Renal pelvis (tissue), 4 donors: ENCODE data around the gene PGRMC2. TPM values are rescaled to one million over a fixed set of nuclear protein-coding genes. Genes with fewer than 3 reads are reported as not detected.
"Not testable (repeated sequence)": the region's sequence is repeated elsewhere in the genome, so short reads cannot be mapped to it uniquely, and the experiment has no call there.

Experiments
- DNase-seq: peaks from one replicate; pipeline ENCODE4 v3.0.0-alpha.2; 2013
- polyA plus RNA-seq, 3 donors: library from polyadenylated mRNA; unstranded; fragments of 120-200 nt; gene quantifications; one replicate each; pipeline ENCODE4 v1.2.1, GENCODE V29; 2013; ENCODE audit not compliant: insufficient read length in 3 of 3

PGRMC2 gene
- polyA plus RNA-seq, 3 donors = 101 to 117 (median 105) TPM

GRCh38 chr4:128281354-128281753 is 6.3 kb downstream of the PGRMC2 start:
- DNase-seq = no peak

- no peak for DNase-seq
These were observed 7.9 kb downstream of the PGRMC2 start for GRCh38 chr4:128279624-128280225.

GRCh38 chr4:128277856-128278255 is 9.8 kb downstream of the PGRMC2 start:
- no peak for DNase-seq

- DNase-seq = no peak
These were observed 12.3 kb downstream of the PGRMC2 start for GRCh38 chr4:128275346-128275745.

- DNase-seq = no peak
These were observed 16.1 kb downstream of the PGRMC2 start for GRCh38 chr4:128271551-128271950.

GRCh38 chr4:128268970-128269369 is 18.6 kb downstream of the PGRMC2 start:
- DNase-seq = no peak

GRCh38 chr4:128267745-128268144 is 19.9 kb downstream of the PGRMC2 start:
- no peak for DNase-seq

- not testable (repeated sequence) for DNase-seq
These were observed 20.4 kb downstream of the PGRMC2 start for GRCh38 chr4:128267171-128267570.

- not testable (repeated sequence) for DNase-seq
These were observed 22.1 kb downstream of the PGRMC2 start for GRCh38 chr4:128265550-128265949.

- DNase-seq = not testable (repeated sequence)
These were observed 27.7 kb downstream of the PGRMC2 start for GRCh38 chr4:128259889-128260288.

GRCh38 chr4:128258166-128258565 is 29.4 kb downstream of the PGRMC2 start:
- DNase-seq = not testable (repeated sequence)

- no peak for DNase-seq
These were observed 31.1 kb downstream of the PGRMC2 start for GRCh38 chr4:128256539-128256938.

GRCh38 chr4:128255906-128256305 is 31.7 kb downstream of the PGRMC2 start:
- DNase-seq = no peak

GRCh38 chr4:128249787-128250668 is 37.6 kb downstream of the PGRMC2 start:
- no peak for DNase-seq

- no peak for DNase-seq
These were observed 39.7 kb downstream of the PGRMC2 start for GRCh38 chr4:128247906-128248305.

GRCh38 chr4:128245391-128245790 is 42.2 kb downstream of the PGRMC2 start:
- DNase-seq = not testable (repeated sequence)

- no peak for DNase-seq
These were observed 43.2 kb downstream of the PGRMC2 start for GRCh38 chr4:128244379-128244778.

- DNase-seq = no peak
These were observed 45.0 kb downstream of the PGRMC2 start for GRCh38 chr4:128242601-128243000.

- DNase-seq = no peak
These were observed 45.6 kb downstream of the PGRMC2 start for GRCh38 chr4:128241981-128242380.

- DNase-seq = no peak
These were observed 46.1 kb downstream of the PGRMC2 start for GRCh38 chr4:128241425-128241913.

- DNase-seq = no peak
These were observed 46.6 kb downstream of the PGRMC2 start for GRCh38 chr4:128241019-128241418.

GRCh38 chr4:128234836-128235235 is 52.8 kb downstream of the PGRMC2 start:
- DNase-seq = no peak

GRCh38 chr4:128232719-128233118 is 54.9 kb downstream of the PGRMC2 start:
- DNase-seq = no peak
